Measurements from ENCODE around the gene ARFIP1.

ARFIP1 gene

DNA sequence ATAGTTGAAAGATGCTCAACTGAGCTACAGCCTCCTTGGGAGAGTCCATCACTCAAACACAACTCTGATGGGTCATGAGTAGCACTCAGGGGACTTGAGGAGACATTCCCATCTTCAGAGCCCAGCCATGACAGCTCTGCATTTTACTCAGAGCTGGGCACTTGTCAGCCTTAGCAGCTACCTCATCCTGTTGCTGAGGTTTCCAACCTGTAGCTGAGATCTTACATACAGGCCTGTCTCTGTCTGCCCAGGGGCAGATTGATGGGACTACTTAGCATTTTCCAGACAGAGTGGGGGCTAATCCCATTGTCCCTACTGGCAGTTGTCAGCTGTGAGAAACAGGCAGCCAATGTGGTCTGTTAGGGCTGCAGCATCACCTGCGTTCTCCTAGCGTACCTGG, 159.9 kb downstream of the ARFIP1 start:
- DNase-seq (ENCODE audit: low spot score) = no peak

GRCh38 chr4:152940461-152940860, 160.7 kb downstream of the ARFIP1 start:
- DNase-seq (ENCODE audit: low spot score) = no peak

- DNase-seq (ENCODE audit: low spot score) = no peak
Observed at GRCh38 chr4:152941411-152941810, 161.7 kb downstream of the ARFIP1 start.

- DNase-seq (ENCODE audit: low spot score) = no peak
Observed at GRCh38 chr4:152942346-152942745, 162.6 kb downstream of the ARFIP1 start.

DNA sequence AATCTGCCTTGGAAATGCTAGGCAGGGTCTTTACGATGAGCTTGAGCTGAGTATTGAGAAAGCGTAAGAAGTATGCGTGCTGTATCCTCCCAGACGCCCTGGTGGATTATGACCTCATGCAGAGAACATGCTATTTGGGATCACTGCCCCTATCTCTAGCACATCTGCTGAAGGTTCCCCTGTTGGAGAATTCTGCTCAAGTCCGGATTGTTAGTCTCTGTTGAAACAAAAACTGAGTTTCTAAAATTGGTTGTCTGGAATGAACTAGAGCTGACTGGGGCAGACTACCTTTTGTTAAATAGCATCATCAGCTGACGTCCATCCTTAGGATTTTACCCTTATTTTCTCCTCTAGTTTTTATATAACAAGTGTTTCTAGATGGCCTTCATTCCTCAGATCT, 163.9 kb downstream of the ARFIP1 start:
- DNase-seq (ENCODE audit: low spot score) = no peak

GRCh38 chr4:152944666-152945320, 165.0 kb downstream of the ARFIP1 start:
- DNase-seq (ENCODE audit: low spot score) = no peak

DNA sequence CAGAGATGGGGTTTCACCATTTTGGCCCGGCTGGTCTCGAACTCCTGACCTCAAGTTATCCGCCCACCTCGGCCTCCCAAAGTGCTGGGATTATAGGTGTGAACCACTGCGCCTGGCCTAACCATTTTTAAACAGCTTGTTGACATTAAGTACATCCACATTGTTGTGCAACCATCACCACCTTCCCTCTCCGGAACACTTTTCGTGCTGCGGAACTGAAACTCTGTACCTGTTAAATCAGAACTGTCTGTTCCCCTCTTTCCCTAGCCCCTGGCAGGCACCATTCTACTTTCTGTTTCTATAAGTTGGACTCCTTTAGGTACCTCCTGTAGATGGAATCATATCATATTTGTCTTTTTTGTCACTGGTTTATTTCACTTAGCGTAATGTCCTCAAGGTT, 165.9 kb downstream of the ARFIP1 start:
- no peak for DNase-seq (ENCODE audit: low spot score)

- no peak for DNase-seq (ENCODE audit: low spot score)
Observed at GRCh38 chr4:152946446-152946845, 166.7 kb downstream of the ARFIP1 start.

- DNase-seq (ENCODE audit: low spot score) = no peak
Observed at GRCh38 chr4:152947311-152947710, 167.6 kb downstream of the ARFIP1 start.

DNA sequence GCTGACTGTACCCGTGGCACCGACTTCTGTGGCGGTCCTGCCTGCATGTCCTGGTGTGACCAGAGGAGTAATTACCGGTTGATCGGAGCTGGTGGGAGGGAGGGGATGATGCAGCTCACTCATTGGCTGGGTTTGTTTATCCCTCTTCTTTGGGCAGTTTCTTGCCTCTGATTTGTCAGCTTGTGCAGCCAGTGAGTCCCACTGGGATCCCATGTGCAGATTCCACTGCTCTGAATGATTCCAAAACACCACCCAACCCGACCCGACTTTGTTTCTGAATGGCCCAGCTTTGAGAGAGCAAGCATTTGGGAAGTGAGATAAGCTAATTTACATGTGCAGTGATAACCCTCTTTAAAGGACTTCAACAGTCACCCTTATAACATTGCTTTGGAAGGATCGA, 170.2 kb downstream of the ARFIP1 start:
- DNase-seq (ENCODE audit: low spot score) = no peak

DNA sequence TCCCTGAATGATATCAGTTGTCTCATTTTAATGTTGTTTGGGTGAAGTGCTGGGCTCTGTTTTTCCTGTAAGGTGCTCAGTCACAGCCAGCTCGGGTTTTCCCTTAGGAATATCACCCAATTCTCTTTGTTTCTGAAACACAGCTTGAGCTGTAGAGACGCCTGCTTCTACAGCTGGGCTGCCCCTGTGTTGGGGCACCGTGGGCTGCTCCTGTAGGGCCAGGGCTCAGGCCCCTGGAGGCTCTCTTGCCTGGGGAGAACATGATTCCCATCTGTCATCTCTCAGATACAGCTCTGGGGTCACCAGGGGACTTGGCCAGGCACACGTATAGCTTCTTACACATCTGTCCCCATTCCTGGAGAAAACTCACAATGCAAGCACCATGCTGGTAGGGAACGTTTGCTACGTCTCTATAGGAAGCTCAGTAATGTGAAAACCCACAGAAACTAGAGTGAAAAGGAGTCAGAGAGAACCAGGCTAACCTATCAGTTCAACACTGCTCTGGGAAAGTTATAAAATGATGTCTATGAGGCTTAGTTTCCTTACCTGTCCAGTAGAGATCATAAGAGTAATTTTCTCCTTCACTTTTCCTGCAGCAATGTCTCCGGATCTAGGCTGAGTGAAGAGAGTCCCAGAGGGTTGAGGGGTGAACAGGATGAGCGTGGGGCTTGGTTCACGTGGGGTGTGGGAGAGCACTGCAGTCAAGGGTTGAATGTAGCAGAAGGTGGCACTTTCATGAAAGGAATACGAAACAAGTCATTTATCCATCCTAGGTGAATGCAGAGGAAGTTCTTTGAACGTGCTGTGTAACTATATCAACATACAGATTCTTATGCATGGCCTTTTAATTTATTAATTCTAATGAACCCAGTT, 170.9 kb downstream of the ARFIP1 start:
- DNase-seq (ENCODE audit: low spot score) = no peak

GRCh38 chr4:152951348-152951747, 171.6 kb downstream of the ARFIP1 start:
- DNase-seq (ENCODE audit: low spot score) = no peak

DNA sequence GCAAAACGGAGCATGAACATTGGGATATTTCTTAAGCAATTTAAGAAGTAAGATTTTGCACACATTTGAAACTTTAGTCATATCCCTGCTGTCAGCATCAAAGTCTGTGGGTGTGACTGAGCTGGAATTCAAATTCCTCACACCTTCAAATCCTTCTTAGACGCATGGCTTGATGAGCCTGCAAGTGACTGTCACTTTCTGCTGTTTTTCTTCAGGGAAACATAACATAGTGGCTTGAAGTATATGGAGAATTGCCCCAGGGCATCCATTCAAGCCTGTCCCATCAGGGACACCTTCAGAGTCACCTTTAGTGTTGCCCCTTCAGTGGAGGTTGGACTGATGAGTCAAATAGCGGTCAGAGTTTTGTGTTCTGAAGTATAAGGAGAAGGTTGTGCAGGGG, 173.8 kb downstream of the ARFIP1 start:
- no peak for DNase-seq (ENCODE audit: low spot score)

- no peak for DNase-seq (ENCODE audit: low spot score)
Observed at GRCh38 chr4:152954741-152955140, 175.0 kb downstream of the ARFIP1 start.

DNA sequence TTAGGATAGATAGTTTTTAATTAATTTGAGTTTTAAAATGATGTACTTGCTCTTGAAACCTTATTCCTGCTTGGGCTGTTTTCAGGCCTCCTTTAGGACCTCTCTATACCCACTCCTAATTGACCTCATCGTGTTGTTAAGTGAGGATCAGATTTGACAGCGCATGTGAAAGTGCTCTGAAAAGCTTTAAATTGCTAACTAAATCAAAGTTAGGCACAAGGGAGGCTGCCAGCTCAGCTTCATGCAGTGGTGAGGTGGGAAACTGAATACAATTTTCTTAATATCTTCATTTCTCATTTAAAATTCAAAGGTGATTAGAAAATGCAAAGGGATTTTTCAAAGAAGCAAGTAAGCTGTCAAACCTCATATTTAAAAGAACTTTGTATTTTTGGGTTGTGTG, 176.4 kb downstream of the ARFIP1 start:
- DNase-seq (ENCODE audit: low spot score) = no peak

- no peak for DNase-seq (ENCODE audit: low spot score)
Observed at GRCh38 chr4:152956650-152957436, 177.1 kb downstream of the ARFIP1 start.

GRCh38 chr4:152957437-152958171, 177.8 kb downstream of the ARFIP1 start:
- DNase-seq (ENCODE audit: low spot score) = peak; percentile 12

- no peak for DNase-seq (ENCODE audit: low spot score)
Observed at GRCh38 chr4:152959080-152959479, 179.3 kb downstream of the ARFIP1 start.

DNA sequence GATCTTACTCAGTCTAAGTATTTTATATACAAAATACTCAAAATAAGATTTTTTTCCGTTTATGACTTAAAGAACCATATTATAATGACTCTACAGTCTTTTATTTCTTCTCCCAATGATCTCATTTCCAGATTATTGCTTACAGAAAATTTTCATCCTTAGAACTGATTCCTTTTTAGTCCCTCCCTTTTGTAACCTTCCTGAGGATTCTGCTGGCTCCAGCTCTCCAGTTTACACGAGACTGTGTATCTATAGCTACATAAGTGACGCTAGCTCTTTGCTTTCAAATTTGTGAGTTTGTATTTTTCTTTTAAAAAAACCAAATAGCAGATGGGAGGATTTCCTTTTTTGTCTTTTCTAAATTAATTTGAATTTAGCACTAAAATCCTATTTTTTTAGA, 180.3 kb downstream of the ARFIP1 start:
- no peak for DNase-seq (ENCODE audit: low spot score)

- DNase-seq (ENCODE audit: low spot score) = no peak
Observed at GRCh38 chr4:152961014-152961772, 181.4 kb downstream of the ARFIP1 start.

- DNase-seq (ENCODE audit: low spot score) = no peak
Observed at GRCh38 chr4:152961773-152962115, 182.0 kb downstream of the ARFIP1 start.
